NT2/D1 (cell line): ENCODE data around the gene KLHL17.
A peak's percentile ranks its signal among the peaks of the same experiment; 100 is the strongest.

Experiments used
- DNase-seq: peaks from one replicate; pipeline ENCODE4 v3.0.0-alpha.2; 2011; ENCODE audit warnings: low read depth, low spot score
- H3K27me3 ChIP-seq: 2 replicates; pipeline ENCODE4 v1.6.0; 2011; ENCODE audit warnings: mild to moderate bottlenecking; ENCODE audit not compliant: insufficient read length, insufficient read depth
- H3K36me3 ChIP-seq: 2 replicates; pipeline ENCODE4 v1.6.1; 2011; ENCODE audit warnings: mild to moderate bottlenecking, low read length, mixed read lengths; ENCODE audit not compliant: insufficient read depth, insufficient read length
- H3K4me1 ChIP-seq: 2 replicates; pipeline ENCODE4 v1.5.1; 2011; ENCODE audit not compliant: insufficient read depth, insufficient read length
- H3K4me3 ChIP-seq: 2 replicates; pipeline ENCODE4 v1.5.1; 2011; ENCODE audit warnings: low read depth; ENCODE audit not compliant: insufficient read length
- H3K9ac ChIP-seq: 2 replicates; pipeline ENCODE4 v1.6.0; 2011; ENCODE audit warnings: low read depth; ENCODE audit not compliant: insufficient read length
- H3K9me3 ChIP-seq: 2 replicates; pipeline ENCODE4 v1.5.1; 2011; ENCODE audit warnings: mild to moderate bottlenecking, low read length; ENCODE audit not compliant: insufficient read depth
- SUZ12 ChIP-seq: IDR thresholded peaks from 2 replicates; pipeline ENCODE4 v1.6.1; 2011; ENCODE audit not compliant: insufficient read length, insufficient read depth; ENCODE audit errors: extremely low read depth
- YY1 ChIP-seq: IDR thresholded peaks from 2 replicates; pipeline ENCODE4 v1.6.1; 2011; ENCODE audit not compliant: insufficient read length, insufficient read depth
- ZNF274 ChIP-seq: IDR thresholded peaks from 2 replicates; pipeline ENCODE4 v1.6.1; 2011; ENCODE audit warnings: mild to moderate bottlenecking, low read depth, low read length

Gene KLHL17

GRCh38 chr1:959731-960362, 537 bp upstream of the KLHL17 start:
- Histone ChIP-seq H3K9me3 (no peaks in the 10 kb centered on the region), H3K27me3 (peaks cover 17% of the 10 kb centered on the region), H3K9ac (no peak overlapping the region), H3K36me3 (peaks cover 58% of the 10 kb centered on the region), H3K4me1 (peaks cover 7% of the 10 kb centered on the region), H3K4me3 (no peak overlapping the region)
- no peak for DNase-seq
- TF ChIP-seq YY1 (no peak), ZNF274 (no peak), SUZ12 (no peak)

DNA sequence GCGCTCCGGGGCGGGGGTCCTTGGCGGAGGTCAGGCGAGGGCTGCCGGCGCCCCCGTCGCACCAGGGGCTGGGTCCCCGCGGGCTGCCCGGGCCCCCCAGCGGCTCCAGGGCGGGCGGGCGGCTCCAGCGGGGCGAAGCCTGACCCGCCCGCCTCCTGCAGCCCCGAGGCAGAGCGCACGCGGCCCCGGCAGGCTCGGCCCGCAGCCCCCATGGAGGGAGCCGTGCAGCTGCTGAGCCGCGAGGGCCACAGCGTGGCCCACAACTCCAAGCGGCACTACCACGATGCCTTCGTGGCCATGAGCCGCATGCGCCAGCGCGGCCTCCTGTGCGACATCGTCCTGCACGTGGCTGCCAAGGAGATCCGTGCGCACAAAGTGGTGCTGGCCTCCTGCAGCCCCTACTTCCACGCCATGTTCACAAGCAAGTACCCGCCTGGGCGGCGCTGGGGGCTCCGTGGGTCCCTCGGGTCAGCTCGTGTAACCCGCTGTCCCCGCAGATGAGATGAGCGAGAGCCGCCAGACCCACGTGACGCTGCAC, 817 bp downstream of the KLHL17 start:
- no peak for TF ChIP-seq SUZ12
- no peak for TF ChIP-seq ZNF274
- no peak for TF ChIP-seq YY1
- peak overlapping the region; percentile 74 for H3K9ac ChIP-seq
- no peaks in the 10 kb centered on the region for H3K9me3 ChIP-seq
- peaks cover 47% of the 10 kb centered on the region for H3K36me3 ChIP-seq
- peak overlapping the region; percentile 67 for H3K4me3 ChIP-seq
- no peak for DNase-seq
- H3K27me3 ChIP-seq, result peaks cover 17% of the 10 kb centered on the region
- H3K4me1 ChIP-seq, result peaks cover 7% of the 10 kb centered on the region

DNA sequence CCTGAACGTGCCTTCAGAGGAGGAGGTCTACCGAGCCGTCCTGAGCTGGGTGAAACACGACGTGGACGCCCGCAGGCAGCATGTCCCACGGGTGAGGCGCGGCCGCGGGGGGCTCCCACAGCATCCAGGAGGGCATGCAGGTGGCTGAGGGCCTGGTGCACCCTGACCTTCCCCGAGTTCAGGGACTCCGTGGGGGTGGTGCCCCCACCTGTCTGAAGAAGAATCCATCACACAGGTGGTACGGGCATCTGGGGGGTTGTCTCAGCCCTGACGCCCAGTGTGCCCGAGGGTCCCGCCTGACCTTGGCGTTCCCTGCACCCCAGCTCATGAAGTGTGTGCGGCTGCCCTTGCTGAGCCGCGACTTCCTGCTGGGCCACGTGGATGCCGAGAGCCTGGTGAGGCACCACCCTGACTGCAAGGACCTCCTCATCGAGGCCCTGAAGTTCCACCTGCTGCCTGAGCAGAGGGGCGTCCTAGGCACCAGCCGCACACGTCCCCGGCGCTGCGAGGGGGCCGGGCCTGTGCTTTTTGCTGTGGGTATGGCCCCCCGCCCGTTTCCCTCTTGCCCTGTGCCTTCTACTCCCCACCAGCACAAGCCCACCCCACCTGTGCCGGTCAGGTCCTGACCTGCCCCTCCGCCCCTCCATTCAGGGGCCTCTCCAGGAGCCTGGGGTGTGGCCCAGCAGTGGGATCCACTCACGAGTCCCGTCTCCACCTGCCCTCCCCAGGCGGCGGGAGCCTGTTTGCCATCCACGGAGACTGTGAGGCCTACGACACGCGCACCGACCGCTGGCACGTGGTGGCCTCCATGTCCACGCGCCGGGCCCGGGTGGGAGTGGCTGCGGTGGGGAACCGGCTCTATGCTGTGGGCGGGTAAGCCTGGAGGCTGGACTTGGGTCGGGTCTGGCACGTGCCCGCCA, 2.3 kb downstream of the KLHL17 start:
- Histone ChIP-seq H3K36me3 (peaks cover 32% of the 10 kb centered on the region), H3K27me3 (peaks cover 22% of the 10 kb centered on the region), H3K4me1 (peaks cover 10% of the 10 kb centered on the region), H3K9ac (no peak overlapping the region), H3K9me3 (no peaks in the 10 kb centered on the region), H3K4me3 (no peak overlapping the region)
- DNase-seq, result no peak
- TF ChIP-seq SUZ12 (no peak), ZNF274 (no peak), YY1 (no peak)

DNA sequence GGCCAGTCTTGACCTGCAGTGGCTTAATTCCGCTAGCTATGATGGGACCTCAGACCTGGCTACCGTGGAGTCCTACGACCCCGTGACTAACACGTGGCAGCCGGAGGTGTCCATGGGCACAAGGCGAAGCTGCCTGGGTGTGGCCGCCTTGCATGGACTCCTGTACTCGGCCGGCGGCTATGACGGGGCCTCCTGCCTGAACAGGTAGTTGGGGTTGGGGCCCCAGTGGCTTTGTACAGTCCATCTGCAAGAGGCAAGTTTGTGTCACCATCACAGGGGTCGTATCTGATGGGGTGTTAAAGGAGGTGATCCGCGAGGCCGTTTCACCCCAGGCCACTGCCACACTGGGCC, 2.9 kb downstream of the KLHL17 start:
- Histone ChIP-seq H3K36me3 (peaks cover 31% of the 10 kb centered on the region), H3K9me3 (no peaks in the 10 kb centered on the region), H3K4me3 (no peak overlapping the region), H3K9ac (no peak overlapping the region), H3K4me1 (peaks cover 8% of the 10 kb centered on the region), H3K27me3 (peaks cover 22% of the 10 kb centered on the region)
- no peak for DNase-seq
- TF ChIP-seq YY1 (no peak), SUZ12 (no peak), ZNF274 (no peak)

DNA sequence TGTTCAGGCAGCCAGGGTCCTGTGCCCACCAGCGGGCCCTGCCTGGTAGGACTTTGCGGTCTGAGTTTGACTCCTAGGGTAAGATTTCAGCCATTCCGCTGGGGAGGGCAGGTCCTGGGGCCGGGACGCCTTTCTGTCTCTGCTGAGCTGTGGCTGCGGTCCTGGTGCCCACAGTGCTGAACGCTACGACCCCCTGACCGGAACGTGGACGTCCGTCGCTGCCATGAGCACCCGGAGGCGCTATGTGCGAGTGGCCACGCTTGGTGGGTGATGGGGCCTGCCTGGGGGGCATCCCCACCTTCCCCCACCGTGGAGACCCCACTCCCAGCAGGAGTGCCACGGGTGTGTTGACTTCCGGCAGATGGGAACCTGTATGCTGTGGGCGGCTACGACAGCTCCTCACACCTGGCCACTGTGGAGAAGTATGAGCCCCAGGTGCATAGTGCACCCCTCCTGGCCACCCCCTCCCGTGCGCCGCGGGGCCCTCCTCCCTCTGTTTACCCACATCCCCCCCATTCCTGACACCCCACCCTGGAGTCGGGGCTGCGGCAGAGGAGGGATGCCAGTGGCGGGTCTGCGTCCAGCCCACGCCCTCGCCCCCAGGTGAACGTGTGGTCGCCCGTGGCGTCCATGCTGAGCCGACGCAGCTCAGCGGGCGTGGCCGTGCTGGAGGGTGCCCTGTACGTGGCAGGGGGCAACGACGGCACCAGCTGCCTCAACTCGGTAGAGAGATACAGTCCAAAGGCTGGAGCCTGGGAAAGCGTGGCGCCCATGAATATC, 3.6 kb downstream of the KLHL17 start:
- Histone ChIP-seq H3K27me3 (peaks cover 28% of the 10 kb centered on the region), H3K4me3 (no peak overlapping the region)

GRCh38 chr1:964691-965525, 4.5 kb downstream of the KLHL17 start:
- Histone ChIP-seq H3K4me1 (peaks cover 8% of the 10 kb centered on the region), H3K9ac (no peak overlapping the region), H3K4me3 (no peak overlapping the region), H3K36me3 (peaks cover 31% of the 10 kb centered on the region), H3K9me3 (no peaks in the 10 kb centered on the region), H3K27me3 (peaks cover 28% of the 10 kb centered on the region)
- DNase-seq, result no peak
- TF ChIP-seq ZNF274, result no peak
- no peak for TF ChIP-seq YY1
- no peak for TF ChIP-seq SUZ12

More for the DNA sequence above, 3.6 kb downstream of the KLHL17 start:
- TF ChIP-seq YY1, result no peak
- TF ChIP-seq ZNF274, result no peak
- TF ChIP-seq SUZ12, result no peak
- H3K36me3 ChIP-seq, result peaks cover 31% of the 10 kb centered on the region
- no peaks in the 10 kb centered on the region for H3K9me3 ChIP-seq
- DNase-seq, result no peak
- peaks cover 8% of the 10 kb centered on the region for H3K4me1 ChIP-seq
- H3K9ac ChIP-seq, result no peak overlapping the region
